Activated CD4-positive, CD25-positive, alpha-beta regulatory T cell treated with anti-CD3 and anti-CD28 coated beads, Interleukin-2, amount 50 U/mL, for 16 hours (primary cell): ENCODE measurements around the gene TM7SF3.

ENCODE experiments used
- DNase-seq: peaks from one replicate; pipeline ENCODE4 v3.0.0-alpha.2; 2020; ENCODE audit warnings: low read depth, low spot score

TM7SF3 gene

DNA sequence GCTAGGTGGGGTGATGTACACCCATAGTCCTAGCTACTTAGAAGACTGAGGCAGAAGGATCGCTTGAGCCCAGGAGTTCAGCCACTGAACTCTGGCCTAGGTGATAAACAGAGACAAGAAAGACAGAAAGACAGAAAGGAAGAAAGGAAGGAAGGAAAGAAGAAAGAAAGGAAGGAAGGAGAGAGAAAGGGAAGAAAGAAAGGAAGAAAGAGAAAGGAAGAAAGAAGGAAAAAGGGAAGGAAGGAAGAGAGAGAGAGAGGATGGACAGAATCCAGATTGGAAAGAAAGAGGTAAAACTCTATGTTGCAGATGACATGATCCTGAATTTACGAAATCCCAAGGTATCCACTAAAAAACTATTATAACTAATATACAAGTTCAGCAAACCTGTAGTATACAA lies 84.6 kb downstream of the TM7SF3 start:
- no peak for DNase-seq

GRCh38 chr12:26928661-26929060 lies 85.5 kb downstream of the TM7SF3 start:
- no peak for DNase-seq
